Brain microvascular endothelial cell (primary cell): ENCODE results near the gene F8.

ENCODE experiments used
- DNase-seq: peaks from one replicate; pipeline ENCODE4 v3.0.0-alpha.2; 2020
- H3K27ac ChIP-seq: fragments of 250-450 bp; sonication (Bioruptor Pico); 2 replicates; pipeline ENCODE4 v1.5.1; 2020; ENCODE audit warnings: mild to moderate bottlenecking, moderate library complexity
- H3K27me3 ChIP-seq: fragments of 250-450 bp; sonication (Bioruptor Pico); replicated peaks from 2 replicates; pipeline ENCODE4 v1.5.1; 2020; ENCODE audit warnings: mild to moderate bottlenecking
- H3K36me3 ChIP-seq: fragments of 250-450 bp; sonication (Bioruptor Pico); replicated peaks from 2 replicates; pipeline ENCODE4 v1.5.1; 2020; ENCODE audit warnings: mild to moderate bottlenecking
- H3K4me3 ChIP-seq: 2 replicates; pipeline ENCODE4 v1.5.1; 2011; ENCODE audit warnings: low read depth, mild to moderate bottlenecking, control low read depth, low read length, moderate library complexity
- in situ Hi-C: cut with HindIII; loops from 2 replicates; pipeline ENCODE4 v1.10.0; 2017; ENCODE audit warnings: low sequenced_read_pairs, low pct_ligation_motif_present
- TF ChIP-seq, protein P1 (sequence below): IDR thresholded peaks from 2 replicates; pipeline ENCODE4 v1.5.1; 2011; ENCODE audit warnings: low read depth, mild to moderate bottlenecking, moderate library complexity, low read length, control low read depth, inconsistent platforms; ENCODE audit errors: missing control alignments

F8 gene

GRCh38 chrX:155056471-155056870, 33.9 kb upstream of the F8 start:
- in situ Hi-C loops, result no loop called here
- H3K4me3 ChIP-seq, result no peak overlapping the region
- DNase-seq, result no peak
- no peak overlapping the region for H3K27ac ChIP-seq
- TF ChIP-seq, protein P1, sequence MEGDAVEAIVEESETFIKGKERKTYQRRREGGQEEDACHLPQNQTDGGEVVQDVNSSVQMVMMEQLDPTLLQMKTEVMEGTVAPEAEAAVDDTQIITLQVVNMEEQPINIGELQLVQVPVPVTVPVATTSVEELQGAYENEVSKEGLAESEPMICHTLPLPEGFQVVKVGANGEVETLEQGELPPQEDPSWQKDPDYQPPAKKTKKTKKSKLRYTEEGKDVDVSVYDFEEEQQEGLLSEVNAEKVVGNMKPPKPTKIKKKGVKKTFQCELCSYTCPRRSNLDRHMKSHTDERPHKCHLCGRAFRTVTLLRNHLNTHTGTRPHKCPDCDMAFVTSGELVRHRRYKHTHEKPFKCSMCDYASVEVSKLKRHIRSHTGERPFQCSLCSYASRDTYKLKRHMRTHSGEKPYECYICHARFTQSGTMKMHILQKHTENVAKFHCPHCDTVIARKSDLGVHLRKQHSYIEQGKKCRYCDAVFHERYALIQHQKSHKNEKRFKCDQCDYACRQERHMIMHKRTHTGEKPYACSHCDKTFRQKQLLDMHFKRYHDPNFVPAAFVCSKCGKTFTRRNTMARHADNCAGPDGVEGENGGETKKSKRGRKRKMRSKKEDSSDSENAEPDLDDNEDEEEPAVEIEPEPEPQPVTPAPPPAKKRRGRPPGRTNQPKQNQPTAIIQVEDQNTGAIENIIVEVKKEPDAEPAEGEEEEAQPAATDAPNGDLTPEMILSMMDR, result no peak
- no peaks in the 10 kb centered on the region for H3K36me3 ChIP-seq
- no peaks in the 10 kb centered on the region for H3K27me3 ChIP-seq

- TF ChIP-seq, protein P1, result no peak
- in situ Hi-C loops, result no loop called here
- no peak for DNase-seq
These were observed 33.0 kb upstream of the F8 start for GRCh38 chrX:155055494-155055893.

DNA sequence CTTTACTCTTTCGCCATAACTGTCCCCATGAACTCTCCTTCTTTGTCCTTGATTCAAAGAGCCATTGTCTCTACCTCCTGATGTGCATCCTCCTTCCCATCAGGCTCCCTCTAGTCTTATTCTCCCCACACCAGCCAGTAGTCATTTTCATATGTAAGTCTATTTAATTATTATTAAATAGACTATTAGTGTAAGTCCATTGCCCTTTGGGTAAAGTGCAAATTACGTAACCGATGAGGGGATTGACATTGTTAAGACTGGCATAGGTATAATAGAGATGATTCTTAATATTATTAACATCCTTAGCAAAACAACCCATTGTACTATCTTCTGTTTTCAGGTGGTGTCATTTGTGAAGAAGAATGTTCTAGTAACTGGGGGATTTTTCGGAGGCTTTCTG, 31.7 kb upstream of the F8 start:
- Histone ChIP-seq H3K4me3 (no peak overlapping the region), H3K27ac (no peak overlapping the region), H3K36me3 (no peaks in the 10 kb centered on the region), H3K27me3 (no peaks in the 10 kb centered on the region)
- in situ Hi-C loops, result no loop called here
- TF ChIP-seq, protein P1, result no peak
- DNase-seq, result no peak

More at GRCh38 chrX:155055494-155055893, 33.0 kb upstream of the F8 start:
- Histone ChIP-seq H3K27ac (no peak overlapping the region), H3K4me3 (no peak overlapping the region), H3K36me3 (no peaks in the 10 kb centered on the region), H3K27me3 (no peaks in the 10 kb centered on the region)

GRCh38 chrX:155053656-155054055, 31.1 kb upstream of the F8 start:
- Histone ChIP-seq H3K4me3 (no peak overlapping the region), H3K36me3 (no peaks in the 10 kb centered on the region), H3K27ac (no peak overlapping the region), H3K27me3 (no peaks in the 10 kb centered on the region)
- in situ Hi-C loops, result no loop called here
- no peak for DNase-seq
- TF ChIP-seq, protein P1, result no peak

- TF ChIP-seq, protein P1, result no peak
- Histone ChIP-seq H3K27ac (no peak overlapping the region), H3K27me3 (no peaks in the 10 kb centered on the region), H3K36me3 (no peaks in the 10 kb centered on the region), H3K4me3 (no peak overlapping the region)
- in situ Hi-C loops, result no loop called here
- DNase-seq, result no peak
These were observed 30.4 kb upstream of the F8 start for GRCh38 chrX:155052738-155053498.

DNA sequence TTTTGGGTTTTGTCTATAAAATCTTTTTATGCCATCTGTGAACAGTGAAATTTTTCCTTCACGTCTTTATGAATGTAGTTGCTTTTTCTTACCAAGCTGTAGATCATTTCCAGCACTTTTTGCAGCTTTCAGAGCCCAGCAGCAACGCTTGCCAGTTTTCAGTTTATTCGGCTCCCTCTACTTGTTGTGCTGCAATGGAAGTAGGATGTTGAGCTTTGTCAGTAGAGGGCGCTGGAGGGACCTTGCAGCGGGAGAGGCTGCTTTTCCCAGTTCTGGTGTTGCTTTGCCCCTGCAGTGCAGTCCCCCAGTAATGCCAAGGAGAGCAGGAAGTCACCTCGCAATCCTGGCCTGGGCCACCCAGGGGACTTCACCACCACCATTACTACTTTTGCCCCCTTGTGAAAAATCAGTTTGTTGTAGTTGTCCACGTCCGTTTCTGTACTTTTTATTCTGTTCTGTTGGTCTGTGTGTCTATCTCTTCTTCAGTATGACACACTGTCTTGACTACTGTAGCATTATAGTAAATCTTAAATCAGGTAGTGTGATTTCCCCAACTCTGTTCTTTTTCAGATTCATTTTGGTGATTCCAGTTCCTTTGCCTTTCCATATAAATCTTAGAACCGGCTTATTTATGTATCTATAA, 26.6 kb upstream of the F8 start:
- H3K27me3 ChIP-seq, result no peaks in the 10 kb centered on the region
- TF ChIP-seq, protein P1, result peak; percentile 80

More for the DNA sequence above, 26.6 kb upstream of the F8 start:
- no peak overlapping the region for H3K4me3 ChIP-seq
- DNase-seq, result peak; percentile 43
- H3K36me3 ChIP-seq, result no peaks in the 10 kb centered on the region
- H3K27ac ChIP-seq, result no peak overlapping the region
- in situ Hi-C loops, result no loop called here
